A549 (cell line): ENCODE results near the gene CELF1. TPM values are rescaled to one million over a fixed set of nuclear protein-coding genes. Genes with fewer than 3 reads are reported as not detected.

Experiments
- ATAC-seq, 2 experiments: fragments of 200-7000 bp in 1 of 2; fragments of >200 bp in 1 of 2; cut with Nextera tagmentation in 1 of 2; cut with Tn5 transposase in 1 of 2; 3 replicates each; pipeline versions ENCODE4 v1.8.0 to v1.9.1; 2018 to 2020; ENCODE audit warnings: mild to moderate bottlenecking in 1 of 2, moderate library complexity in 1 of 2
- CTCF ChIA-PET: fragments of 300-600 bp; sonication (Branson Sonifier 250); formaldehyde crosslinking; extraction: SDS; loops from one replicate; lab custom pipeline; 2021; ENCODE audit warnings: antibody characterized with exemption, inconsistent platforms; lab: Yijun Ruan, JAX
- POLR2A ChIA-PET: fragments of 350-600 bp; formaldehyde crosslinking; extraction: SDS; loops from one replicate; lab custom pipeline; 2021; ENCODE audit warnings: antibody characterized with exemption, inconsistent platforms; lab: Yijun Ruan, JAX
- DNase-seq, 2 experiments: peaks; one replicate each; pipeline versions ENCODE4 v3.0.0 to v3.0.0-alpha.2; 2011 to 2016; ENCODE audit warnings: low read depth in 1 of 2, low spot score in 1 of 2
- FAIRE-seq: peaks from 2 replicates; lab custom pipeline; 2011; peaks lifted over from hg19 to GRCh38; lab: Jason Lieb, UNC
- H3K27ac ChIP-seq, 2 experiments: fragments of >200 bp; sonication (Bioruptor Twin); formaldehyde crosslinking; 3 replicates each; pipeline ENCODE4 v1.5.1; 2016 to 2017
- H3K4me1 ChIP-seq: fragments of >200 bp; sonication (Bioruptor Twin); formaldehyde crosslinking; 3 replicates; pipeline ENCODE4 v1.6.1; 2016
- H3K4me2 ChIP-seq: fragments of >200 bp; sonication (Bioruptor Twin); formaldehyde crosslinking; 3 replicates; pipeline ENCODE4 v1.6.1; 2016
- H3K4me3 ChIP-seq: fragments of >200 bp; sonication (Bioruptor Twin); formaldehyde crosslinking; 3 replicates; pipeline ENCODE4 v1.5.1; 2016
- H3K9me3 ChIP-seq: fragments of >200 bp; sonication (Bioruptor Twin); formaldehyde crosslinking; 3 replicates; pipeline ENCODE4 v1.6.1; 2016
- BHLHE40 ChIP-seq: IDR thresholded peaks from 2 replicates; pipeline ENCODE4 v1.6.1; 2012; ENCODE audit warnings: low read depth, low read length, inconsistent platforms
- CEBPB ChIP-seq, 2 experiments: fragments of >200 bp in 1 of 2; sonication (Bioruptor Twin) in 1 of 2; formaldehyde crosslinking in 1 of 2; IDR thresholded peaks; 2 replicates each; pipeline ENCODE4 v1.6.1; 2012 to 2016
- CHD2 ChIP-seq: fragments of 150-350 bp; IDR thresholded peaks from 2 replicates; pipeline ENCODE4 v1.6.1; 2014; ENCODE audit warnings: low read length; ENCODE audit not compliant: partially characterized antibody
- CTCF ChIP-seq: fragments of >200 bp; sonication (Bioruptor Twin); formaldehyde crosslinking; IDR thresholded peaks from 3 replicates; pipeline ENCODE4 v1.5.1; 2016
- ELK1 ChIP-seq: fragments of 150-350 bp; IDR thresholded peaks from 2 replicates; pipeline ENCODE4 v1.6.1; 2014; ENCODE audit warnings: low read depth, mild to moderate bottlenecking, low read length
- MAFK ChIP-seq: fragments of 450-650 bp; IDR thresholded peaks from 2 replicates; pipeline ENCODE4 v1.6.1; 2014; ENCODE audit not compliant: partially characterized antibody
- RCOR1 ChIP-seq: fragments of 150-350 bp; IDR thresholded peaks from 2 replicates; pipeline ENCODE4 v1.6.1; 2014; ENCODE audit warnings: antibody characterized with exemption, low read length, low read depth
- RNF2 ChIP-seq: fragments of 200-600 bp; sonication (generic); IDR thresholded peaks from 2 replicates; pipeline ENCODE4 v1.6.1; 2016; ENCODE audit warnings: low read depth, mild to moderate bottlenecking, antibody characterized with exemption, moderate library complexity, borderline replicate concordance
- WGBS: methylation state at CpG from one replicate; pipeline ENCODE4 v1.1.6; 2017; ENCODE audit errors: missing lambda C conversion rate; 5-methylcytosine and 5-hydroxymethylcytosine counted together
- polyA plus RNA-seq, 4 experiments: library from polyadenylated mRNA; depleted of rRNA in 3 of 4; stranded (reverse); fragments of >200 nt; fragmentation: RNase III in 1 of 4; extraction: RNeasy Plus Mini Kit Qiagen cat#74134 plus additional on column Dnase treatment in 1 of 4; gene quantifications; 2 replicates in 3 of 4; 3 replicates in 1 of 4; pipeline ENCODE4 v1.2.3, GENCODE V29; 2011 to 2017
- TF ChIP-seq, protein P1 (sequence below): IDR thresholded peaks from 2 replicates; pipeline ENCODE4 v1.6.1; 2012; ENCODE audit warnings: low read depth, borderline replicate concordance
- TF ChIP-seq, protein P2 (sequence below): IDR thresholded peaks from 2 replicates; pipeline ENCODE4 v1.6.1; 2012

The CELF1 gene
- polyA plus RNA-seq, 2 of the 4 experiments (the other 2 are of a cell fraction): 53.8 to 138 TPM

- no peak for FAIRE-seq
- DNase-seq: no peak
- CTCF ChIA-PET: interaction anchor here (1.1 to 1.6 kb wide), 2 partner anchors 9 to 57 kb away, joined by 3 read pairs; partner anchors contain the start of gene CELF1
Observed at GRCh38 chr11:47495856-47496217, 57.1 kb downstream of the CELF1 start.

DNA sequence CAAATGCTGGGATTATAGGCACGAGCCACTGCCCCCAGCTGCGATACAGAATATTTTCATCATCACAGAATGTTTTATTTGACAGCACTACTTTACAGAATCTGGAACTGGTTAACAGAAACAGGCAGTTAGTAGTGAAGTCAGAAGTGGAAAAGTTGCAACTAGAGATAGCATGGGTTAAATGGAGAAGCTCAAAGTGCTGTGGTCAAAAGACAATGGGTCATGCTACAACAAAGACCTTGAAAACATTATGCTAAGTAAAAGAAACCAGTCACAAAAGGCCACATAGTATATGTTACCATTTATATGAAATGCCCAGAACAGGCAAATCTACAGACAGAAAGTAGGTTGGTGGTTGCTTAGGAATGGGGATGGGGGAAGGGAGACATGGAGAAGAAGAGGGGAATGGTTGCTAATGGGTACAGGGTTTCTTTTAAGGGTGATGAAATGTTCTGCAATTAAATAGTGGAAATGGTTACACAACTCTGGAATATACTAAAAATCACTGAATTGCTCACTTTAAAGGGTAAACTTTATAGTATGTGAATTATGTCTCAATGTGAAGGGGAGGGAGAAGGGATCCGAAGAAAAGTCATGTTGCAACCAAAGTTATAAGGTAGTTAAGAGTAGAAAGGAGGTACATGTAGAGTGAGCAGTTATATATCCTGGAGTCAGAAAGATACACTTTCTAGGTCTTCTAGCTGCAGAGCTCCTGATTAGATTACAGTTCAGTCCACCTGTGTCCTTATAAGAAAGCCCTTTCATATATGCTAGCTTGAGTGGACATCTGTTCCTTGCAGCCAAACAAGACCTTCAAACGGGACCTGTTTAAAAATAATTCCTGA is 57.7 kb downstream of the CELF1 start:
- H3K4me1 ChIP-seq: peaks cover 12% of the 10 kb centered on the region; the same call in 2 of the 3 replicates
- H3K4me3 ChIP-seq: no peak overlapping the region
- no peak overlapping the region for H3K4me2 ChIP-seq
- CTCF ChIA-PET: interaction anchor here (0.7 to 1.6 kb wide), 5 partner anchors 9 to 58 kb away, joined by 3 read pairs; partner anchors contain the start of gene CELF1
- WGBS: 88% methylated on average over 4 of the region's 4 CpGs
- no peak for FAIRE-seq
- POLR2A ChIA-PET: interaction anchor here (0.6 kb wide), 1 partner anchor 15 kb away, joined by 8 read pairs; no protein-coding TSS in a partner anchor
- TF ChIP-seq RCOR1 (no peak), RNF2 (no peak), CTCF (no peak), ELK1 (no peak), BHLHE40 (no peak), CEBPB (IDR thresholded peaks at IDR 0.05) (0 out of 4 replicates have a peak, but pooled peaks of 1 of the 2 experiments have one; percentile 11)
- TF ChIP-seq, protein P1, sequence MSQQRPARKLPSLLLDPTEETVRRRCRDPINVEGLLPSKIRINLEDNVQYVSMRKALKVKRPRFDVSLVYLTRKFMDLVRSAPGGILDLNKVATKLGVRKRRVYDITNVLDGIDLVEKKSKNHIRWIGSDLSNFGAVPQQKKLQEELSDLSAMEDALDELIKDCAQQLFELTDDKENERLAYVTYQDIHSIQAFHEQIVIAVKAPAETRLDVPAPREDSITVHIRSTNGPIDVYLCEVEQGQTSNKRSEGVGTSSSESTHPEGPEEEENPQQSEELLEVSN: no peak
- TF ChIP-seq, protein P2, sequence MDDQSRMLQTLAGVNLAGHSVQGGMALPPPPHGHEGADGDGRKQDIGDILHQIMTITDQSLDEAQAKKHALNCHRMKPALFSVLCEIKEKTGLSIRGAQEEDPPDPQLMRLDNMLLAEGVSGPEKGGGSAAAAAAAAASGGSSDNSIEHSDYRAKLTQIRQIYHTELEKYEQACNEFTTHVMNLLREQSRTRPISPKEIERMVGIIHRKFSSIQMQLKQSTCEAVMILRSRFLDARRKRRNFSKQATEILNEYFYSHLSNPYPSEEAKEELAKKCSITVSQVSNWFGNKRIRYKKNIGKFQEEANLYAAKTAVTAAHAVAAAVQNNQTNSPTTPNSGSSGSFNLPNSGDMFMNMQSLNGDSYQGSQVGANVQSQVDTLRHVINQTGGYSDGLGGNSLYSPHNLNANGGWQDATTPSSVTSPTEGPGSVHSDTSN: no peak
- no peak; a peak in 1 of 6 replicates for ATAC-seq
- peak overlapping the region in 1 of 2 experiments; percentile 18; a peak in 1 of 6 replicates for H3K27ac ChIP-seq
- DNase-seq: no peak
- no peaks in the 10 kb centered on the region for H3K9me3 ChIP-seq

More at GRCh38 chr11:47495856-47496217, 57.1 kb downstream of the CELF1 start:
- TF ChIP-seq, protein P1: no peak
- H3K9me3 ChIP-seq: no peaks in the 10 kb centered on the region
- POLR2A ChIA-PET: no interaction called here
- H3K4me1 ChIP-seq: peaks cover 12% of the 10 kb centered on the region; the same call in 2 of the 3 replicates
- H3K4me3 ChIP-seq: no peak overlapping the region
- WGBS: 94% methylated on average over 1 of the region's 1 CpG
- no peak overlapping the region for H3K4me2 ChIP-seq
- no peak for ATAC-seq
- H3K27ac ChIP-seq: no peak overlapping the region; a peak in 1 of 6 replicates

- WGBS: 71% methylated on average over 2 of the region's 2 CpGs
- CTCF ChIA-PET: interaction anchor here (1.1 to 2.2 kb wide), 5 partner anchors 9 to 77 kb away, joined by 3 to 5 read pairs (median 3); partner anchors contain the start of gene CELF1
- Histone ChIP-seq H3K4me1 (peaks cover 11% of the 10 kb centered on the region; the same call in 2 of the 3 replicates), H3K4me2 (no peak overlapping the region), H3K27ac (no peak overlapping the region), H3K4me3 (no peak overlapping the region), H3K9me3 (no peaks in the 10 kb centered on the region)
- POLR2A ChIA-PET: no interaction called here
- no peak for FAIRE-seq
- TF ChIP-seq CHD2 (no peak), MAFK (peak; percentile 33)
- ATAC-seq: no peak
- DNase-seq: no peak
Observed at GRCh38 chr11:47489395-47489755, 63.6 kb downstream of the CELF1 start.
